Vagina (tissue), 2 donors: ENCODE results near the gene CAMKK2.
"Not testable (repeated sequence)": the region's sequence is repeated elsewhere in the genome, so short reads cannot be mapped to it uniquely, and the experiment has no call there.

Experiments used
- CTCF ChIP-seq, 3 experiments: fragments of 450-650 bp in 2 of 3; fragments of 200-600 bp in 1 of 3; sonication (generic) in 1 of 3; IDR thresholded peaks; one replicate each; pipeline ENCODE4 v1.5.1; 2017 to 2019; ENCODE audit warnings: antibody characterized with exemption in 3 of 3, mild to moderate bottlenecking in 2 of 3, moderate library complexity in 2 of 3
- POLR2A ChIP-seq, 2 donors: fragments of 450-650 bp; IDR thresholded peaks; one replicate each; pipeline ENCODE4 v1.6.1; 2017; ENCODE audit warnings: antibody characterized with exemption in 2 of 2, mild to moderate bottlenecking in 2 of 2, moderate library complexity in 2 of 2

DNA sequence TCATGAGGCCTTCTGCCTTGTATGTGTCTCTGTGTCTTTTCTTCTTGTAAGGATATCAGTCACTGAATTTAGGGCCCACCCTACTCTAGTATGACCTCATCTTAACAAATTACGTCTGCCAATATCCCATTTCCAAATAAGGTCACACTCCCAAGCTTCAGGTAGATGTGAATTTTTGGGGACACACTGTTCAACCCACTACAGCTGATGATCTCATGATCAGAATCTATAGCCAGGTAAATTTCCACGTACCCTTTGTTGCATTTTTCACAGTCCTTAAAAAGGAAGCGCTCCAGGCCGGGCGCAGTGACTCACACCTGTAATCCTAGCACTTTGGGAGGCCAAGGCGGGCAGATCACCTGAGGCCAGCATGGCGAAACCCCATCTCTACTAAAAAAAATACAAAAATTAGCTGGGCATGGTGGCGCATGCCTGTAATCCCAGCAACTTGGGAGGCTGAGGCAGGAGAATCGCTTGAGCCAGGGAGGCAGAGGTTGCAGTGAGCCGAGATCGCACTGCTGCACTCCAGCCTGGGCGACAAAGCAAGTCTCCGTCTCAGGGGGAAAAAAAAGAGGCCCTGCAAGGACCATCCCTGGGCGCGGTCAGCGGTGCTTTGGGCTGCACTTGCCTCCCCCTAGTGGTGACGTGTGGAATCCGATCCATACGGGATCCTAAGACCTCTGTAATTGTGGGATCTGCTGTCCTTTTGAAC is 66.5 kb downstream of the CAMKK2 start:
- TF ChIP-seq CTCF (IDR thresholded peaks at IDR 0.05), result peak; percentile 74 to 84 (median 80)
- TF ChIP-seq POLR2A (IDR thresholded peaks at IDR 0.05), result not testable (repeated sequence)
